ENCODE data around the gene TEX38. TPM values are rescaled to one million over a fixed set of nuclear protein-coding genes. Genes with fewer than 3 reads are reported as not detected.

Gene TEX38
- total RNA-seq, 2 experiments from 2014 or later, result not detected

DNA sequence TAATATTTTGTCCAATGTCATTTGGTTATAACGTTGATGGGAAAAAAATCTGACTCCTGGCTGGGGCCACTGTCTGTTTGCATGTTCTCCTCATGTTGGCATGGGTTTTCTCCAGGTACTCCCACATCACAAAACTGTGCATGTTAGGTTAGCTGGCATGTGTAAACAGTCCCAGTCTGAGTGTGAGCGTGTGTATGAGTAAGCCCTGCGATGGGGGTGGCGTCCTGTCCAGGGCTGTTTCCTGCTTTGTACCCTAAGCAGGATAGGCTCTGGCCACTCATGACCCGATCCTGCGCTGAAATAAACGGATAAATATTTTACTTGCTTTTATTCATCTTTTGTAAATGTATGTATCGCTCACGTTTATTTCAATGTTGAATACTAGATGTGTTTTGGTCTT is 33.8 kb downstream of the TEX38 start:
- ChIA-PET POLR2A (no interaction called here), CTCF (ENCODE audit: unreplicated experiment) (no interaction called here)
- no peak overlapping the region for H3K4me3 ChIP-seq (ENCODE audit: low read depth, low read length, poor library complexity, severe bottlenecking)
- H3K79me2 ChIP-seq (ENCODE audit: insufficient read depth, low read depth, low read length), result no peaks in the 10 kb centered on the region; the same call in 1 of the 2 replicates
- H3K27ac ChIP-seq (ENCODE audit: low read depth, low read length, poor library complexity, severe bottlenecking), result no peak overlapping the region
- no peaks in the 10 kb centered on the region for H3K4me1 ChIP-seq (ENCODE audit: insufficient read depth, low read length, poor library complexity, severe bottlenecking)
- no peak for DNase-seq (ENCODE audit: low spot score)
- H4K20me1 ChIP-seq (ENCODE audit: insufficient read depth, low read length), result no peaks in the 10 kb centered on the region
- no peak overlapping the region for H3K4me2 ChIP-seq (ENCODE audit: low read length)
- H3K9me3 ChIP-seq (ENCODE audit: low read length), result no peaks in the 10 kb centered on the region
- intact Hi-C loops (cut with micrococcal nuclease; ENCODE audit: unreplicated experiment), result no loop called here
- peaks cover 96% of the 10 kb centered on the region for H3K36me3 ChIP-seq (ENCODE audit: insufficient read depth, low read length)
- no TSS peak for BruUV-seq (replicated peaks)
- no peak overlapping the region for H2AFZ ChIP-seq (ENCODE audit: low read length)
- no peaks in the 10 kb centered on the region for H3K9me2 ChIP-seq (ENCODE audit: insufficient read depth, low read length)
- TF ChIP-seq, protein P1, sequence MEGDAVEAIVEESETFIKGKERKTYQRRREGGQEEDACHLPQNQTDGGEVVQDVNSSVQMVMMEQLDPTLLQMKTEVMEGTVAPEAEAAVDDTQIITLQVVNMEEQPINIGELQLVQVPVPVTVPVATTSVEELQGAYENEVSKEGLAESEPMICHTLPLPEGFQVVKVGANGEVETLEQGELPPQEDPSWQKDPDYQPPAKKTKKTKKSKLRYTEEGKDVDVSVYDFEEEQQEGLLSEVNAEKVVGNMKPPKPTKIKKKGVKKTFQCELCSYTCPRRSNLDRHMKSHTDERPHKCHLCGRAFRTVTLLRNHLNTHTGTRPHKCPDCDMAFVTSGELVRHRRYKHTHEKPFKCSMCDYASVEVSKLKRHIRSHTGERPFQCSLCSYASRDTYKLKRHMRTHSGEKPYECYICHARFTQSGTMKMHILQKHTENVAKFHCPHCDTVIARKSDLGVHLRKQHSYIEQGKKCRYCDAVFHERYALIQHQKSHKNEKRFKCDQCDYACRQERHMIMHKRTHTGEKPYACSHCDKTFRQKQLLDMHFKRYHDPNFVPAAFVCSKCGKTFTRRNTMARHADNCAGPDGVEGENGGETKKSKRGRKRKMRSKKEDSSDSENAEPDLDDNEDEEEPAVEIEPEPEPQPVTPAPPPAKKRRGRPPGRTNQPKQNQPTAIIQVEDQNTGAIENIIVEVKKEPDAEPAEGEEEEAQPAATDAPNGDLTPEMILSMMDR (conservative IDR thresholded peaks at IDR 0.05; ENCODE audit: low read length), result no peak
- no peak for TF ChIP-seq EZH2phosphoT487 (IDR thresholded peaks at IDR 0.05; ENCODE audit: borderline replicate concordance, low read depth, low read length)

DNA sequence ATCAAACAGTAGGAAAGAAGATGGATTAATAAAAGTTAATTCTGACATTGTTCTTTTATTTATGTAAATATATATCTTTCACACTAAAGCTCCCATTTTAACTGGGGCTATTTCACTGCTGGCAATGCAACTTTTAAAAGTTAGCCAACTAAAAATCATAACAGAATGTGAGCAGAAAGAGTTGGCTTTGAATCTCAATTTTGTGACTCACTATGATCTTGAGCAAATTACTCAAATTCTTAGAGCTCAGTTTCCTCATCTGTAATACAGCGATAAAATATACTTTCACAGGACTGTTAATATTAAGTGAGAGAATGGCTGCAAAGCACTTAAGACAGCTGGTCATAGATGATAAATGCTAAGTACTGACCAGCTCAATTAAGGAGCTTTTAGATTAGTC is 36.5 kb downstream of the TEX38 start:
- no peaks in the 10 kb centered on the region for H3K9me3 ChIP-seq (ENCODE audit: low read length)
- no peak overlapping the region for H3K4me3 ChIP-seq (ENCODE audit: low read depth, low read length, poor library complexity, severe bottlenecking)
- no peak overlapping the region for H2AFZ ChIP-seq (ENCODE audit: low read length)
- no peak overlapping the region for H3K4me2 ChIP-seq (ENCODE audit: low read length)
- CTCF ChIA-PET (ENCODE audit: unreplicated experiment), result no interaction called here
- H3K9me2 ChIP-seq (ENCODE audit: insufficient read depth, low read length), result no peaks in the 10 kb centered on the region
- H3K27ac ChIP-seq (ENCODE audit: low read depth, low read length, poor library complexity, severe bottlenecking), result no peak overlapping the region
- no peak for TF ChIP-seq EZH2phosphoT487 (IDR thresholded peaks at IDR 0.05; ENCODE audit: borderline replicate concordance, low read depth, low read length)
- TF ChIP-seq, protein P1 (conservative IDR thresholded peaks at IDR 0.05; ENCODE audit: low read length), result no peak
- H3K4me1 ChIP-seq (ENCODE audit: insufficient read depth, low read length, poor library complexity, severe bottlenecking), result no peaks in the 10 kb centered on the region
- H3K79me2 ChIP-seq (ENCODE audit: insufficient read depth, low read depth, low read length), result peaks cover 10% of the 10 kb centered on the region; the same call in 1 of the 2 replicates
- DNase-seq (ENCODE audit: low spot score), result no peak
- intact Hi-C loops (cut with micrococcal nuclease; ENCODE audit: unreplicated experiment), result no loop called here
- POLR2A ChIA-PET, result interaction anchor here (1.1 to 1.3 kb wide), 3 partner anchors 10 to 46 kb away, joined by 3 to 5 read pairs (median 4); no protein-coding TSS in a partner anchor
- no TSS peak for BruUV-seq (replicated peaks)
- H3K36me3 ChIP-seq (ENCODE audit: insufficient read depth, low read length), result peaks cover 98% of the 10 kb centered on the region
- H4K20me1 ChIP-seq (ENCODE audit: insufficient read depth, low read length), result no peaks in the 10 kb centered on the region

DNA sequence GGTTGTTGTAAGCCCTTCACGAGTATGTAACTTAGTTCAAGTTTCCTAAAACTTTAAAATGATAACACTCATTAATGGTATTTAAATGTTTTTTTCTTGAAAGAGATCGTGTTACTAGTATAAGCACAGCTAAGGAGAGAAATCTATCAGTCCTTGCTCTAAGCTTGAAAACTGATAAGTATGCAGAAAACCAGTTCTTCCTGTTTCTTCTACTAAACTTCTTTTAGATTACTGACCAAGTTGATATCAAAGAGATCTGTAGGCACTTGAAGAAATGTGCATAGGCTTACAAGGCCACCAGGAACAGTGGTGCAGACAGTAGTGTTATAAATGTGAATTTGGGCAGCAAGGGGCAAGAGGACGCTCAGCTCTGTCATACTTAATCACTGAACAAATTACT is 43.3 kb downstream of the TEX38 start:
- H3K4me2 ChIP-seq (ENCODE audit: low read length), result no peak overlapping the region
- peaks cover 26% of the 10 kb centered on the region for H3K4me1 ChIP-seq (ENCODE audit: insufficient read depth, low read length, poor library complexity, severe bottlenecking)
- ChIA-PET CTCF (ENCODE audit: unreplicated experiment) (no interaction called here), POLR2A (interaction anchor here (1.4 kb wide), 1 partner anchor 8 kb away, joined by 3 read pairs; no protein-coding TSS in a partner anchor)
- no peaks in the 10 kb centered on the region for H3K9me3 ChIP-seq (ENCODE audit: low read length)
- H3K9me2 ChIP-seq (ENCODE audit: insufficient read depth, low read length), result no peaks in the 10 kb centered on the region
- peaks cover 34% of the 10 kb centered on the region for H3K79me2 ChIP-seq (ENCODE audit: insufficient read depth, low read depth, low read length)
- no peak for TF ChIP-seq EZH2phosphoT487 (IDR thresholded peaks at IDR 0.05; ENCODE audit: borderline replicate concordance, low read depth, low read length)
- TF ChIP-seq, protein P1 (conservative IDR thresholded peaks at IDR 0.05; ENCODE audit: low read length), result no peak
- peaks cover 72% of the 10 kb centered on the region for H3K36me3 ChIP-seq (ENCODE audit: insufficient read depth, low read length)
- H3K4me3 ChIP-seq (ENCODE audit: low read depth, low read length, poor library complexity, severe bottlenecking), result no peak overlapping the region
- DNase-seq (ENCODE audit: low spot score), result no peak
- BruUV-seq (replicated peaks), result no TSS peak
- intact Hi-C loops (cut with micrococcal nuclease; ENCODE audit: unreplicated experiment), result no loop called here
- no peak overlapping the region for H3K27ac ChIP-seq (ENCODE audit: low read depth, low read length, poor library complexity, severe bottlenecking)
- H2AFZ ChIP-seq (ENCODE audit: low read length), result no peak overlapping the region
- peaks cover 4% of the 10 kb centered on the region; the same call in 1 of the 2 replicates for H4K20me1 ChIP-seq (ENCODE audit: insufficient read depth, low read length)

Measured in OCI-LY7 (cell line).